Ishikawa (cell line): ENCODE measurements around the gene PNMA8A.

ENCODE experiments used
- CEBPB ChIP-seq: IDR thresholded peaks from 2 replicates; pipeline ENCODE4 v1.6.1; 2012
- CREB1 ChIP-seq: IDR thresholded peaks from 2 replicates; pipeline ENCODE4 v1.6.1; 2012; ENCODE audit warnings: low read depth
- EGR1 ChIP-seq: IDR thresholded peaks from 2 replicates; pipeline ENCODE4 v1.6.1; 2012
- EP300 ChIP-seq: IDR thresholded peaks from 2 replicates; pipeline ENCODE4 v1.6.1; 2012; ENCODE audit warnings: borderline replicate concordance
- FOXM1 ChIP-seq: IDR thresholded peaks from 2 replicates; pipeline ENCODE4 v1.6.1; 2012; ENCODE audit warnings: low read depth, borderline replicate concordance
- MAX ChIP-seq: IDR thresholded peaks from 2 replicates; pipeline ENCODE4 v1.6.1; 2012
- NFIC ChIP-seq: IDR thresholded peaks from 2 replicates; pipeline ENCODE4 v1.6.1; 2012
- RAD21 ChIP-seq: IDR thresholded peaks from 2 replicates; pipeline ENCODE4 v1.6.1; 2012; ENCODE audit warnings: low read depth
- TAF1 ChIP-seq: IDR thresholded peaks from 2 replicates; pipeline ENCODE4 v1.6.1; 2012; ENCODE audit warnings: low read depth, mild to moderate bottlenecking
- TCF12 ChIP-seq: IDR thresholded peaks from 2 replicates; pipeline ENCODE4 v1.6.1; 2012; ENCODE audit warnings: low read depth
- TEAD4 ChIP-seq: IDR thresholded peaks from 2 replicates; pipeline ENCODE4 v1.6.1; 2012
- USF1 ChIP-seq: IDR thresholded peaks from 2 replicates; pipeline ENCODE4 v1.6.1; 2012
- YY1 ChIP-seq: IDR thresholded peaks from 2 replicates; pipeline ENCODE4 v1.6.1; 2012; ENCODE audit warnings: low read depth
- ZBTB7A ChIP-seq: IDR thresholded peaks from 2 replicates; pipeline ENCODE4 v1.6.1; 2012; ENCODE audit warnings: low read depth
- TF ChIP-seq, protein P1 (sequence below): IDR thresholded peaks from 2 replicates; pipeline ENCODE4 v1.6.1; 2012; ENCODE audit warnings: low read depth, mild to moderate bottlenecking

The PNMA8A gene

GRCh38 chr19:46514589-46515289 lies 43.4 kb upstream of the PNMA8A start:
- TF ChIP-seq FOXM1 (no peak), CREB1 (no peak), RAD21 (no peak), USF1 (no peak), EP300 (no peak), ZBTB7A (no peak), YY1 (no peak), NFIC (no peak), TEAD4 (no peak), EGR1 (no peak)

DNA sequence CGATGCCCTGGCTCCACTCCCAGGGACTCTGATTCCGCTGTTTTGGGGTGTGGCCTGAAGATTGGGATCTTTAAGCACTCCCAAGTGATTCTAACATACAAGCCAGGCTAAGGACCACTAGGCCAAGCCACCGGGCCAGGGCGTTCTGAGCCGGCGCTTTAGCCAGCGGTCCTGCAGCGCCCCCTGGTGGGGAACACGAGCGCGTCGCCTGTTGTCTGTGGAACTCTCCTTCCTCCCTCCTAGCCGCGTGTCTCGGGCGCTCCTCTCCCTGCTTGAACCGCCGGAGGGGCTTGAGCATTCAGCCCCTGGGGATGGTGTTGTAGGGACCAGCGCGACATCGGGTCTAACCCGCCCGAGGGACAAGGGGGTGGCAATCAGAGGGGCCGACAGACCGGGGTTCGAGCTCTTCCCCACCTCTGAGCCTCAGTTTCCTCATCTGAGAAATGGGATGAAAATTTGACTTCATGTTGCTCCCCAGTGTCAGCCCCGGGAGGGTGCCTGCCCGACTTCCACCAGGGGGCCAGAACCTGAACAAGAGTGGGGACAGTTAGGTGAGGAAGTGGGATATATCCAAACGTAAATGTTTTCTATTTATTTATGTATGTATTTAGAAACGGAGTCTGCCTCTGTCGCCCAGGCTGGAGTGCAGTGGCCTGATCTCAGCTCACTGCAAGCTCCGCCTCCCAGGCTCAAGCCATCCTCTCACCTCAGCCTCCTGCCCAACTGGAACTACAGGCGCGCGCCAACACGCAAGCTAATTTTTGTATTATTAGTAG lies 42.3 kb upstream of the PNMA8A start:
- TF ChIP-seq, protein P1, sequence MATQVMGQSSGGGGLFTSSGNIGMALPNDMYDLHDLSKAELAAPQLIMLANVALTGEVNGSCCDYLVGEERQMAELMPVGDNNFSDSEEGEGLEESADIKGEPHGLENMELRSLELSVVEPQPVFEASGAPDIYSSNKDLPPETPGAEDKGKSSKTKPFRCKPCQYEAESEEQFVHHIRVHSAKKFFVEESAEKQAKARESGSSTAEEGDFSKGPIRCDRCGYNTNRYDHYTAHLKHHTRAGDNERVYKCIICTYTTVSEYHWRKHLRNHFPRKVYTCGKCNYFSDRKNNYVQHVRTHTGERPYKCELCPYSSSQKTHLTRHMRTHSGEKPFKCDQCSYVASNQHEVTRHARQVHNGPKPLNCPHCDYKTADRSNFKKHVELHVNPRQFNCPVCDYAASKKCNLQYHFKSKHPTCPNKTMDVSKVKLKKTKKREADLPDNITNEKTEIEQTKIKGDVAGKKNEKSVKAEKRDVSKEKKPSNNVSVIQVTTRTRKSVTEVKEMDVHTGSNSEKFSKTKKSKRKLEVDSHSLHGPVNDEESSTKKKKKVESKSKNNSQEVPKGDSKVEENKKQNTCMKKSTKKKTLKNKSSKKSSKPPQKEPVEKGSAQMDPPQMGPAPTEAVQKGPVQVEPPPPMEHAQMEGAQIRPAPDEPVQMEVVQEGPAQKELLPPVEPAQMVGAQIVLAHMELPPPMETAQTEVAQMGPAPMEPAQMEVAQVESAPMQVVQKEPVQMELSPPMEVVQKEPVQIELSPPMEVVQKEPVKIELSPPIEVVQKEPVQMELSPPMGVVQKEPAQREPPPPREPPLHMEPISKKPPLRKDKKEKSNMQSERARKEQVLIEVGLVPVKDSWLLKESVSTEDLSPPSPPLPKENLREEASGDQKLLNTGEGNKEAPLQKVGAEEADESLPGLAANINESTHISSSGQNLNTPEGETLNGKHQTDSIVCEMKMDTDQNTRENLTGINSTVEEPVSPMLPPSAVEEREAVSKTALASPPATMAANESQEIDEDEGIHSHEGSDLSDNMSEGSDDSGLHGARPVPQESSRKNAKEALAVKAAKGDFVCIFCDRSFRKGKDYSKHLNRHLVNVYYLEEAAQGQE, result no peak
- TF ChIP-seq CEBPB (no peak), ZBTB7A (no peak), RAD21 (peak; percentile 92), TAF1 (no peak), MAX (peak; percentile 37; the same call in 1 of the 2 replicates), USF1 (no peak), NFIC (no peak), EP300 (no peak), FOXM1 (no peak), TCF12 (no peak)

GRCh38 chr19:46511237-46511636 lies 39.9 kb upstream of the PNMA8A start:
- TF ChIP-seq, protein P1, result no peak
- TF ChIP-seq CEBPB (no peak), USF1 (no peak), EP300 (no peak), TAF1 (no peak), FOXM1 (no peak), RAD21 (no peak), YY1 (no peak), EGR1 (no peak), TEAD4 (no peak), TCF12 (no peak), ZBTB7A (no peak), NFIC (no peak), CREB1 (no peak), MAX (no peak)

- TF ChIP-seq TEAD4 (no peak), RAD21 (no peak), EGR1 (no peak), CREB1 (no peak), EP300 (no peak), TAF1 (no peak), USF1 (no peak), FOXM1 (no peak), NFIC (no peak), YY1 (no peak), TCF12 (no peak), ZBTB7A (no peak), MAX (no peak), CEBPB (no peak)
- TF ChIP-seq, protein P1, result no peak
Measured at GRCh38 chr19:46508206-46508605, 36.8 kb upstream of the PNMA8A start.
